K562 (cell line): Measurements from ENCODE around the gene CUX1. TPM values are rescaled to one million over a fixed set of nuclear protein-coding genes. Genes with fewer than 3 reads are reported as not detected.

ENCODE experiments used
- ATAC-seq: fragments of 200-7000 bp; cut with Tn5 transposase; 3 replicates; pipeline ENCODE4 v1.9.1; 2020; ENCODE audit warnings: moderate library complexity
- BruUV-seq: library from RNA; stranded (reverse); fragments of 400-500 nt; replicated peaks from 2 replicates; lab custom pipeline; 2021; lab: Mats Ljungman, UMichigan
- CTCF ChIA-PET: fragments of 300-600 bp; formaldehyde crosslinking; extraction: SDS; loops from one replicate; lab custom pipeline; 2021; ENCODE audit warnings: low intra/inter-chr PET ratio; lab: Yijun Ruan, JAX
- POLR2A ChIA-PET: fragments of 300-600, 350-650 bp; sonication (Branson Sonifier 250); formaldehyde crosslinking; extraction: SDS; loops from one replicate; lab custom pipeline; 2021; ENCODE audit warnings: antibody characterized with exemption, inconsistent platforms; lab: Yijun Ruan, JAX
- DNase-seq, 4 experiments: peaks; one replicate each; pipeline versions ENCODE4 v3.0.0 to v3.0.0-alpha.2; 2011 to 2018; ENCODE audit warnings: low spot score in 3 of 4, mixed read lengths in 3 of 4; ENCODE audit errors: extremely low read depth in 1 of 4
- FAIRE-seq: peaks from 2 replicates; lab custom pipeline; 2011; peaks lifted over from hg19 to GRCh38; lab: Jason Lieb, UNC
- H2AFZ ChIP-seq: 2 replicates; pipeline ENCODE4 v1.6.0; 2011; ENCODE audit warnings: low read depth, low read length, control low read depth, inconsistent platforms
- H3K27ac ChIP-seq: fragments of 200-600 bp; 3 replicates; pipeline ENCODE4 v1.8.0; 2011; ENCODE audit warnings: low read depth, mild to moderate bottlenecking, control low read depth, inconsistent platforms, low read length, moderate library complexity, mixed read lengths; ENCODE audit errors: extremely low read depth
- H3K27me3 ChIP-seq, 2 experiments: fragments of 300-600 bp in 1 of 2; 2 replicates in 1 of 2; 3 replicates in 1 of 2; pipeline versions ENCODE4 v1.6.0 to v1.8.0; 2011; ENCODE audit warnings: inconsistent platforms in 2 of 2, low read length in 2 of 2, mild to moderate bottlenecking in 1 of 2, mixed read lengths in 1 of 2, moderate library complexity in 1 of 2; ENCODE audit not compliant: control insufficient read depth in 2 of 2, insufficient read depth in 2 of 2
- H3K36me3 ChIP-seq: fragments of 300-600 bp; 3 replicates; pipeline ENCODE4 v1.8.0; 2011; ENCODE audit warnings: mild to moderate bottlenecking, low read length, inconsistent platforms; ENCODE audit not compliant: control insufficient read depth, insufficient read depth
- H3K4me1 ChIP-seq, 2 experiments: fragments of 200-600 bp in 1 of 2; replicated peaks in 1 of 2; 2 replicates in 1 of 2; 3 replicates in 1 of 2; pipeline versions ENCODE4 v1.5.1 to v1.8.0; 2011; ENCODE audit warnings: inconsistent platforms in 2 of 2, low read length in 2 of 2, mild to moderate bottlenecking in 1 of 2, mixed read lengths in 1 of 2, moderate library complexity in 1 of 2; ENCODE audit not compliant: control insufficient read depth in 2 of 2, insufficient read depth in 2 of 2
- H3K4me2 ChIP-seq: 2 replicates; pipeline ENCODE4 v1.6.1; 2011; ENCODE audit warnings: low read length, control low read depth, inconsistent platforms, mixed read lengths; ENCODE audit not compliant: insufficient read depth
- H3K4me3 ChIP-seq: fragments of 200-600 bp; sonication (generic), shearing (Covaris generic); 2 replicates; pipeline ENCODE4 v1.5.1; 2016; ENCODE audit warnings: control low read depth, inconsistent platforms
- H3K79me2 ChIP-seq: fragments of 200-600 bp; 3 replicates; pipeline ENCODE4 v1.8.0; 2011; ENCODE audit warnings: low read length, inconsistent platforms; ENCODE audit not compliant: control insufficient read depth, insufficient read depth
- H3K9ac ChIP-seq, 2 experiments: 2 replicates each; pipeline versions ENCODE4 v1.6.0 to v1.6.1; 2011; ENCODE audit warnings: low read depth in 2 of 2, low read length in 2 of 2, control low read depth in 1 of 2, inconsistent platforms in 1 of 2, mild to moderate bottlenecking in 1 of 2, mixed read lengths in 1 of 2; ENCODE audit not compliant: insufficient read depth in 1 of 2
- H3K9me1 ChIP-seq: one replicate; pipeline ENCODE4 v1.6.0; 2011; ENCODE audit warnings: inconsistent platforms, mild to moderate bottlenecking, low read length, moderate library complexity; ENCODE audit not compliant: control insufficient read depth, insufficient read depth
- H3K9me3 ChIP-seq: replicated peaks from 2 replicates; pipeline ENCODE4 v1.5.1; 2011; ENCODE audit warnings: low read depth, low read length, inconsistent platforms; ENCODE audit not compliant: control insufficient read depth, insufficient read depth
- H4K20me1 ChIP-seq: replicated peaks from 2 replicates; pipeline ENCODE4 v1.6.1; 2011; ENCODE audit warnings: low read length, inconsistent platforms, mixed read lengths; ENCODE audit not compliant: control insufficient read depth, insufficient read depth
- CTCF ChIP-seq, 3 experiments: IDR thresholded peaks in 2 of 3; conservative IDR thresholded peaks in 1 of 3; 2 replicates each; pipeline ENCODE4 v1.5.1; 2011 to 2012; ENCODE audit warnings: low read length in 3 of 3, mild to moderate bottlenecking in 3 of 3, control low read depth in 2 of 3, improper control_type of control experiment in 1 of 3, inconsistent platforms in 1 of 3, low read depth in 1 of 3, mixed read lengths in 1 of 3, moderate library complexity in 1 of 3; ENCODE audit not compliant: insufficient read depth in 2 of 3
- NRF1 ChIP-seq, 2 experiments: fragments of 450-650 bp; IDR thresholded peaks in 1 of 2; conservative IDR thresholded peaks in 1 of 2; 2 replicates each; pipeline ENCODE4 v1.6.1; 2014; ENCODE audit warnings: mild to moderate bottlenecking in 2 of 2
- RCOR1 ChIP-seq, 2 experiments: IDR thresholded peaks; 2 replicates each; pipeline ENCODE4 v1.6.1; 2012; ENCODE audit warnings: low read depth in 2 of 2, low read length in 2 of 2, borderline replicate concordance in 1 of 2, improper control_type of control experiment in 1 of 2
- THRB ChIP-seq: fragments of 450-650 bp; formaldehyde crosslinking; conservative IDR thresholded peaks from 2 replicates; pipeline ENCODE4 v1.4.0; 2022; ENCODE audit warnings: mild to moderate bottlenecking, missing genetic modification characterization
- ZNF124 ChIP-seq: sonication (generic); formaldehyde crosslinking; IDR thresholded peaks from 2 replicates; pipeline ENCODE4 v1.8.1; 2022; ENCODE audit warnings: missing genetic modification reagents
- ZNF146 ChIP-seq: IDR thresholded peaks from one replicate; pipeline ENCODE4 v1.6.1; 2018; ENCODE audit warnings: missing compliant biosample characterization; ENCODE audit not compliant: unreplicated experiment
- WGBS: fragments of 100-300 bp; shearing (Covaris generic); methylation state at CpG from one replicate; pipeline ENCODE4 v1.1.6; 2016; ENCODE audit warnings: low coverage, mixed read lengths; ENCODE audit not compliant: insufficient coverage; ENCODE audit errors: missing lambda C conversion rate; 5-methylcytosine and 5-hydroxymethylcytosine counted together
- in situ Hi-C: fragments of 300-500 bp; cut with MboI; formaldehyde crosslinking; loops from 4 replicates; pipeline ENCODE4 v1.15.0; 2018; ENCODE audit warnings: inconsistent platforms, mixed read lengths
- intact Hi-C: fragments of 100-400 bp; cut with micrococcal nuclease; formaldehyde crosslinking; loops from 2 replicates; pipeline ENCODE4 v1.14.2; 2022
- polyA plus RNA-seq, 8 experiments: library from polyadenylated mRNA; depleted of rRNA in 4 of 8; stranded (reverse) in 5 of 8; unstranded in 3 of 8; fragments of >200 nt; fragmentation: Nextera tagmentation in 2 of 8; fragmentation: Illumina TruSeq in 1 of 8; extraction: Ambion mirVana in 2 of 8; extraction: Trizol in 1 of 8; gene quantifications; 2 replicates each; pipeline versions ENCODE4 v1.2.1 to v1.2.3, GENCODE V29; 2011 to 2014; ENCODE audit warnings: inconsistent platforms in 1 of 8, missing spikeins in 1 of 8
- total RNA-seq, 7 experiments: library from RNA; depleted of rRNA in 6 of 7; stranded (reverse); fragments of >200 nt in 6 of 7; fragmentation: Illumina TruSeq in 2 of 7; extraction: Trizol in 2 of 7; gene quantifications; 2 replicates each; pipeline versions ENCODE4 v1.2.1 to v1.2.3, GENCODE V29; 2011 to 2021; ENCODE audit warnings: low replicate concordance in 1 of 7

The CUX1 gene
- total and polyA plus RNA-seq, 9 of the 15 experiments (the other 6 are each of a cell fraction or from before 2014, with no cell fraction given) = 3.6 to 55.3 (median 25.2) TPM

- POLR2A ChIA-PET = interaction anchor here (0.5 to 0.9 kb wide), 3 partner anchors 12 to 363 kb away, joined by 3 read pairs; no protein-coding TSS in a partner anchor
- DNase-seq (peak; percentile 35 to 48 (median 46)), ATAC-seq (peak; percentile 80), FAIRE-seq (peak; percentile 66)
- Histone ChIP-seq H3K27ac (no peak overlapping the region), H2AFZ (0 out of 2 replicates have a peak overlapping the region, but pooled peaks have one; percentile 0), H3K9ac (peak overlapping the region in 1 of 2 experiments; percentile 10; a peak in 1 of 4 replicates), H4K20me1 (no peaks in the 10 kb centered on the region; the same call in 1 of the 2 replicates), H3K36me3 (no peaks in the 10 kb centered on the region), H3K9me3 (no peaks in the 10 kb centered on the region), H3K9me1 (no peaks in the 10 kb centered on the region), H3K4me2 (0 out of 2 replicates have a peak overlapping the region, but pooled peaks have one; percentile 5), H3K4me3 (no peak overlapping the region), H3K79me2 (no peaks in the 10 kb centered on the region), H3K27me3 (peaks cover 11 to 44% of the 10 kb centered on the region in 2 experiments), H3K4me1 (peaks cover 0 to 2% of the 10 kb centered on the region in 2 experiments; a peak in 1 of 5 replicates)
- TF ChIP-seq NRF1 (conservative IDR thresholded peaks at IDR 0.05 in 1 of 2, IDR thresholded peaks at IDR 0.05 in 1 of 2) (peak; percentile 40 to 58), ZNF124 (no peak), ZNF146 (CRISPR knock-in tag) (no peak), THRB (CRISPR knock-in tag) (no peak), CTCF (IDR thresholded peaks at IDR 0.05 in 2 of 3, conservative IDR thresholded peaks at IDR 0.05 in 1 of 3; ENCODE audit: insufficient read depth in 2 of 3, low read depth in 1 of 3, low read length in 3 of 3) (0 out of 6 replicates have a peak, but pooled peaks of 1 of the 3 experiments have one; percentile 0), RCOR1 (IDR thresholded peaks at IDR 0.05; ENCODE audit: borderline replicate concordance in 1 of 2, low read depth in 2 of 2, low read length in 2 of 2) (0 out of 4 replicates have a peak, but pooled peaks of 1 of the 2 experiments have one; percentile 13)
- CTCF ChIA-PET = no interaction called here
- intact Hi-C loops (no loop called here), in situ Hi-C loops (no loop called here)
- 19% methylated on average over 21 of the region's 21 CpGs for WGBS
- no TSS peak for BruUV-seq
Observed at GRCh38 chr7:101784292-101785127, 32.9 kb upstream of the CUX1 start.
